CD4-positive, CD25-positive, alpha-beta regulatory T cell (primary cell): ENCODE data around the gene WASF2. TPM values are rescaled to one million over a fixed set of nuclear protein-coding genes. Genes with fewer than 3 reads are reported as not detected.

Experiments
- ATAC-seq, 2 donors: fragments of 150-1000 bp; cut with Tn5 transposase; one replicate each; pipeline ENCODE4 v1.10.0; 2021; ENCODE audit warnings: low read depth in 2 of 2, moderate number of reproducible peaks in 2 of 2, moderate library complexity in 1 of 2
- DNase-seq, 3 donors: peaks; one replicate each; pipeline versions ENCODE4 v3.0.0 to v3.0.0-alpha.2; 2012 to 2022; ENCODE audit warnings: mixed read lengths in 1 of 3
- H3K27ac ChIP-seq: one replicate; pipeline ENCODE4 v1.7.0; 2013; ENCODE audit warnings: mild to moderate bottlenecking, low read length; ENCODE audit not compliant: insufficient read depth, poor library complexity, severe bottlenecking
- H3K27me3 ChIP-seq: one replicate; pipeline ENCODE4 v1.7.0; 2013; ENCODE audit warnings: low read length; ENCODE audit not compliant: control insufficient read depth, insufficient read depth
- H3K36me3 ChIP-seq: one replicate; pipeline ENCODE4 v1.7.0; 2013; ENCODE audit warnings: mild to moderate bottlenecking, low read length, moderate library complexity; ENCODE audit not compliant: control insufficient read depth, insufficient read depth
- H3K4me1 ChIP-seq: 2 replicates; pipeline ENCODE4 v1.7.0; 2013; ENCODE audit warnings: mild to moderate bottlenecking, low read length; ENCODE audit not compliant: insufficient read depth, control insufficient read depth, poor library complexity, severe bottlenecking
- H3K4me3 ChIP-seq: one replicate; pipeline ENCODE4 v1.7.0; 2013; ENCODE audit warnings: low read depth, mild to moderate bottlenecking, low read length, moderate library complexity
- H3K9me3 ChIP-seq, 2 experiments: 1 replicate in 1 of 2; 2 replicates in 1 of 2; pipeline ENCODE4 v1.7.0; 2013; ENCODE audit warnings: low read length in 2 of 2, mild to moderate bottlenecking in 1 of 2, moderate library complexity in 1 of 2; ENCODE audit not compliant: control insufficient read depth in 2 of 2
- H3K27ac Mint-ChIP-seq, 3 donors: one replicate each; pipeline ENCODE4 v1.8.0; 2020 to 2022; ENCODE audit warnings: mild to moderate bottlenecking in 3 of 3, mixed read lengths in 3 of 3, moderate library complexity in 2 of 3
- H3K27me3 Mint-ChIP-seq: one replicate; pipeline ENCODE4 v1.8.0; 2022; ENCODE audit warnings: mild to moderate bottlenecking, mixed read lengths
- H3K36me3 Mint-ChIP-seq: one replicate; pipeline ENCODE4 v1.8.0; 2020; ENCODE audit warnings: mixed read lengths
- H3K4me1 Mint-ChIP-seq, 4 donors: one replicate each; pipeline ENCODE4 v1.8.0; 2020 to 2022; ENCODE audit warnings: mixed read lengths in 4 of 4, mild to moderate bottlenecking in 1 of 4
- H3K4me3 Mint-ChIP-seq, 4 donors: one replicate each; pipeline ENCODE4 v1.8.0; 2020 to 2022; ENCODE audit warnings: mild to moderate bottlenecking in 4 of 4, mixed read lengths in 4 of 4, moderate library complexity in 3 of 4
- H3K9me3 Mint-ChIP-seq, 7 donors: one replicate each; pipeline ENCODE4 v1.8.0; 2020 to 2022; ENCODE audit warnings: mixed read lengths in 7 of 7, mild to moderate bottlenecking in 3 of 7, moderate library complexity in 2 of 7
- polyA plus RNA-seq, 4 donors: library from polyadenylated mRNA; unstranded; fragments of 300-500 nt; fragmentation: Illumina TruSeq; gene quantifications; one replicate each; pipeline ENCODE4 v1.2.3, GENCODE V29; 2021
- total RNA-seq: library from RNA; stranded (reverse); gene quantifications from one replicate; pipeline ENCODE4 v1.2.3, GENCODE V29; 2022

WASF2 gene
- total and polyA plus RNA-seq, 5 donors from 2014 or later = 55.3 to 175 (median 67.0) TPM

DNA sequence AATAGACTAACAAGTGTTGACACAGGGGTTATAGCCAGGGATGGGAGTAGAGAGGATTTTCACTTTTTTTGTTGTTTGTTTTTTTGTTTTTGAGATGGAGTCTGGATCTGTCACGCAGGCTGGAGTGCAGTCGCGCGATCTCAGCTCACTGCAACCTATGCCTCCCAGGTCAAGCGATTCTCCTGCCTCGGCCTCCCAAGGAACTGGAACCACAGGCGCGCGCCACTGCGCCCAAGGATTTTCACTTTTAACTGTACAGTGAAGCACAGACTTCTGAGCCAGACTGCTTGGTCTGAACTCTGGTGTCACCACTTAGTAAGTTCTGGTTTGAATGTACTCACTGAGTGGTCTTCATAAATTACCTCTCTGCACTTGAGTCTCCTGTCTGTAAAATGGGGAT lies 40.2 kb upstream of the WASF2 start:
- Mint-ChIP-seq H3K4me1 (peaks cover 6 to 49% (median 17%) of the 10 kb centered on the region in 4 donors), H3K27ac (peak overlapping the region in 2 of 3 donors; percentile 49 to 85), H3K36me3 (peaks cover 5% of the 10 kb centered on the region), H3K27me3 (peaks cover 4% of the 10 kb centered on the region), H3K9me3 (no peaks in the 10 kb centered on the region), H3K4me3 (peak overlapping the region in 2 of 4 donors; percentile 4 to 79)
- Histone ChIP-seq H3K27ac (no peak overlapping the region), H3K27me3 (no peaks in the 10 kb centered on the region), H3K9me3 (no peaks in the 10 kb centered on the region), H3K36me3 (peaks cover 6% of the 10 kb centered on the region), H3K4me3 (no peak overlapping the region), H3K4me1 (peaks cover 42% of the 10 kb centered on the region)
- ATAC-seq = no peak
- no peak for DNase-seq

DNA sequence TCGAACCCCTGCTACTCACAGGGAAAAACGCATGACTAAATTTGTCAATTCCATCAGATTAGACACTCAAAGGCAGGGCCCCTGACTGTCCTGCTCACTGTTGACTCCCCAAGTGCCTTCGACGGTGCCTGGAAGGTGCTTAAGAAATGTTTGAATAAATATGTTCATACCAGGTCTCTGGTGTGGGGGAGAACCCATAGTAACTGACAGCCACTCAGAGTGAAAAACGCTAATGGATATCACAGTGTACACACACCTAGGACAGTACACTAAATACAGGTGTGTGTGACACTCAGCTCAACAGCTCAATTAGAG lies 39.7 kb upstream of the WASF2 start:
- H3K36me3 Mint-ChIP-seq = peaks cover 5% of the 10 kb centered on the region
- H3K9me3 Mint-ChIP-seq = no peaks in the 10 kb centered on the region
- DNase-seq (no peak), ATAC-seq (no peak)
- no peaks in the 10 kb centered on the region for H3K9me3 ChIP-seq
- peaks cover 4% of the 10 kb centered on the region for H3K27me3 Mint-ChIP-seq
- H3K27me3 ChIP-seq = no peaks in the 10 kb centered on the region
- H3K4me1 Mint-ChIP-seq = peaks cover 11 to 55% (median 21%) of the 10 kb centered on the region in 4 donors
- peaks cover 48% of the 10 kb centered on the region for H3K4me1 ChIP-seq
- H3K4me3 ChIP-seq = no peak overlapping the region
- peaks cover 6% of the 10 kb centered on the region for H3K36me3 ChIP-seq
- peak overlapping the region in 2 of 3 donors; percentile 78 to 85 for H3K27ac Mint-ChIP-seq
- H3K4me3 Mint-ChIP-seq = peak overlapping the region in 3 of 4 donors; percentile 28 to 81 (median 79)
- no peak overlapping the region for H3K27ac ChIP-seq

DNA sequence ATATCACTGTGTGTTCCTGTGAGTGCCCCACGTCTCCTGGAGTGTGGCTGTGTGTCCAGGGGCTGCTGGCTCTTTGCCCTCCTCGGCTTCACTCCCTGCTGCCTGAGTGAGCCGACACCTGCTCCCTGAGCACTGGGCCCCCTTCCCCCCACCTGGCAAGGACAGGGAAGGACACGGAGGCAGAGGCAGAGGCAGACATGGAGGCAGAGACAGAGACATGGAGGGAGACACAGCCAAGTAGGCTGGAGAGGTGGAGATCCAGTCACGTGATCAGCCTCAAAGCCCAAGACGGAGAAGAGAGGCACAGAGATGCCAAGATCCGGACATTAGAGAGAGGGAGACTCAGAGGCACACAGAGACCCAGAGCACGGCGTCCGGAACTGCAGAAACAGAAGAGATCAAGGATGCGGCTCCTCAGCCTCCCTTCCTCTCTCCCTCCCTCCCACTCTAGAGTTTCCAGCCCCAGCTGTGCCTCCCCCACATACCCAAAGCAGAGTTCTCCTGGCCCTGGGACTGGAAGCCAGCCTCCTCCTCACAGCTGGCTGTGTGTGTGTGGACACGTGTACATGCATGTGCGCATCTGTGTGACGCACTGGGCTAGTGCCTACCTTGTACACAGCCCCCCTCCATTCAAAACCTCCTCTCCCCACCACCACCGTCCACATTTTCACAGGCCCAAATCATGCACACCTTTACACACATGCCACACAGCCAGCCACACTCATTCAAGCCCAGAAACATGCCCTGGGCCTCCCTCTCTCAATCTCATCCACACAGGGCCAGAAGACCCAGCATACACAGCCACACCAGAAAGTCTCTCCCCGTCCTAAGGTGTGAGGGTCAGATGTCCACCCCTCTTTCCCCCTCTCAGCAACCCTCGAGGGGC lies 39.1 kb upstream of the WASF2 start:
- DNase-seq (no peak), ATAC-seq (no peak)
- peaks cover 54% of the 10 kb centered on the region for H3K4me1 ChIP-seq
- Mint-ChIP-seq H3K4me3 (peak overlapping the region; percentile 17 to 81 (median 80)), H3K4me1 (peaks cover 17 to 61% (median 26%) of the 10 kb centered on the region in 4 donors), H3K9me3 (no peaks in the 10 kb centered on the region), H3K36me3 (peaks cover 5% of the 10 kb centered on the region), H3K27ac (peak overlapping the region; percentile 78 to 90 (median 85)), H3K27me3 (peaks cover 4% of the 10 kb centered on the region)
- no peaks in the 10 kb centered on the region for H3K27me3 ChIP-seq
- no peak overlapping the region for H3K4me3 ChIP-seq
- H3K9me3 ChIP-seq = no peaks in the 10 kb centered on the region
- H3K36me3 ChIP-seq = peaks cover 6% of the 10 kb centered on the region
- H3K27ac ChIP-seq = peak overlapping the region; percentile 84

DNA sequence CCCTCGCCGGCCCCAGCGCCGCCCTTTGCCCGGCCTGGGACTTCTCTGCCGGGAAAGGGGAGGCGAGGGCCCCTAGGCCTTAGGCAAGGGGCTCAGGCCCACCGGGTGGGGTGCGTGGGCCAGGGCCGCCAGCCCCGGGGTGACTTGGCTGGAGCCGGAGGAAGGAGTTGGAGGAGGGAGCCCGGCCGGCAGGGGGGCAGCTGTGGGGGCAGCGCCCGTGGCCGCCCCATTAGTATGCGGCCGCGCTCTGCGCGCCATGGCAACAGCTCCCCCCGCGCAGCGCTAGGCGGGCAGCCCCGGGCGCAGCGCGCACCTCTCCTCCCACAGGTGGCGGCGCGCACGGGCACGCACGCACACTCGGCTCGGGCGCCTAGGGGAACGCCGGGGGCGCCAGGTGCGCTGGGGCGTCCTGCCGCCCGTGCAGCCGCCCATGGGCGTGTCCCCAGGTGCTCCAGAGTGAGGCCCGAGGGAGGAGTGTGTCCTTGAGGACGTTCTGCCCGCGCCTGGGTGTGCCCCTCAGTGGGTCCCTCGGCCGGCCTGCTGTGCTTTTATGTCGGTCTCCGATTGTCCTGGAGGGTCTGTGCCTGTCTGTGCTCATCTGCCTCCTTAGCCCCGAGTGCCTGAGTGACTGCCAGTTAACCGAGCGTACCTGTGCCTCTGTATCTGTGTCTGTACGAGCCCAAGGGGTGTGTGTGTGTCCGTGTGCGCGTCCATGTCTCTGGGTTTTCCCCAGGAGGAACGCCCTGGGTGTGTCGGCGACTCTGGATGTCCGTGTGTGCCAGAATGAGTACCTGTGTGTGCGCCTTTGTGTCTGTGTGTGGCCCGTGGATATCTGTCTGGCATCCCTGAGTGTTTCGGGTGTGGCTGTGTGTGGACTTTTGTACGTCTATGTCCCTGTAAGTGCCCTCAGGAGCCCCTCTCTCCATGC lies 38.2 kb upstream of the WASF2 start:
- H3K4me1 ChIP-seq = peaks cover 63% of the 10 kb centered on the region
- Mint-ChIP-seq H3K27ac (peak overlapping the region; percentile 67 to 78 (median 75)), H3K27me3 (peaks cover 4% of the 10 kb centered on the region), H3K4me1 (peaks cover 18 to 70% (median 33%) of the 10 kb centered on the region in 4 donors), H3K4me3 (peak overlapping the region; percentile 0 to 81 (median 76)), H3K36me3 (no peaks in the 10 kb centered on the region), H3K9me3 (no peaks in the 10 kb centered on the region)
- peak overlapping the region; percentile 84 for H3K27ac ChIP-seq
- H3K4me3 ChIP-seq = no peak overlapping the region
- DNase-seq = peak; percentile 46 to 70 (median 68)
- no peaks in the 10 kb centered on the region for H3K27me3 ChIP-seq
- H3K9me3 ChIP-seq = no peaks in the 10 kb centered on the region
- H3K36me3 ChIP-seq = no peaks in the 10 kb centered on the region
- ATAC-seq = peak; percentile 56

DNA sequence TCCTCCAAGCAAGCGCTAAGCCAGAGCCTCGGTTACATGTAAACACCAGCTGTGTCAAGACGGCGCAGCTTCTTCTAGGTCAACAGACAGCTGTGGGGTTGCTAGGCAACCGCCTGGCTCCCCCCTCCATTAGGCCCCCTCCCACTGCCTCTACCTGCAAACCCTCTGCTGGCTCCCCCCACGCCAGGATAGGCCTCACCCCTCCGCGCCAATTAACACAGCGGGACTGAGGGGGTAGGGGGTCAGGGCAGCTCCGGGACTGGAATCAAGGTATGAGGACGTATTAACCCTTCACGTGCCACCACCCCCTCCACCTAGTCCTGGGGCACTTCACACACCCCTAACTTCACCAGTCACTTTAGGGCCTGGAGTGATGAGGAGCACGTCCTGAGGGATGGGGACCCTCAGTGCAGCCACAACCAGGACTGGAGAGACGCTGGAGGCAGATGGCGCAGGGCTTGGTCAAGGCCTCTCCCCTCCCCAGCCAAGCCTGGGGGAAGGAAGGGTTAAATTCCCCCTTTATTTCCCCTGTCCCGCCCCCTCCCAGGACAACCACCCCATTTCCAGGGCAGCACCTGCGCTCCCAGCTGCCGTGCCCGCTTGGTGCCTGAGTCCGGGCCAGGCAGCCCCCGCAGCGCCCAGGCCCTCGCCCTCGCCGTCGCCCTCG lies 37.4 kb upstream of the WASF2 start:
- Mint-ChIP-seq H3K4me1 (peaks cover 18 to 72% (median 34%) of the 10 kb centered on the region in 4 donors), H3K27me3 (peaks cover 4% of the 10 kb centered on the region)

DNA sequence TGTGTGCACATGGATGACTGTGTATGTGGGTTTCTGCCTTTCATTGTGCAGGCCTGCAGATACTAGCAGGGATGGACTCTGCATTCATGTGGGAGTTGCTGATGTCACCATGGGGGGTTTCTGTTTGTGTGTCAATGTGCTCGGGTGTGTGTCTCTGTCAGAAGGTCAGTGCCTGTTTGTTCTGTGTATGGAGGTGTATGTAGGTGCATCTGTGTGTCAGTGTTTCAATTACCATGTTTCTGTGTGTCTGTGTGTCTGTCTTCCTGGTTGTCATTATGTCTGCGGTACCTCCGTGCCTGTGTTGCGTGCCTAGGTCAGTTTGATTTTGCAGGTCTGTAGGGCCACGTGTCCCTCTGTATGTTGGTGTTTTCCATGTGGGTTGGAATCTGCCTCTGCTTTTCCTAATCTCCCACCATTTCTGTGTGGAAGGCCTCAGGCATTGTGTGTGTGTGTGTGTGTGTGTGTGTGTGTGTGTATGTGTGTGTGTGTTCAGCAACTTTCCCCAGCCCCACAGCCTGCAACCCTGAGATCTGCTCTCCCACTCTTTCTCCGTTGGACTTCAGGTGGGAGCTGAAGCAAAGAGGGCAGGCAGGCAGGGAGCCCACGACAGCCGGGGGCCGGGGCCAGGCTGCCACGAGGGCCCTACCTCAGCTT lies 36.7 kb upstream of the WASF2 start:
- Mint-ChIP-seq H3K27me3 (peaks cover 4% of the 10 kb centered on the region), H3K9me3 (no peaks in the 10 kb centered on the region), H3K27ac (peak overlapping the region; percentile 96 to 98 (median 97)), H3K4me1 (peaks cover 18 to 72% (median 41%) of the 10 kb centered on the region in 4 donors), H3K36me3 (no peaks in the 10 kb centered on the region), H3K4me3 (peak overlapping the region; percentile 86 to 96 (median 90))
- Histone ChIP-seq H3K36me3 (no peaks in the 10 kb centered on the region), H3K27me3 (no peaks in the 10 kb centered on the region), H3K27ac (peak overlapping the region; percentile 84), H3K4me3 (peak overlapping the region; percentile 60), H3K9me3 (no peaks in the 10 kb centered on the region), H3K4me1 (peaks cover 71% of the 10 kb centered on the region)
- DNase-seq (peak in 1 of 3 donors; percentile 41), ATAC-seq (no peak)

More for the DNA sequence above, 37.4 kb upstream of the WASF2 start:
- peak; percentile 29 to 40 for ATAC-seq
- Mint-ChIP-seq H3K27ac (peak overlapping the region; percentile 96 to 98 (median 97)), H3K4me3 (peak overlapping the region; percentile 86 to 96 (median 90)), H3K36me3 (no peaks in the 10 kb centered on the region), H3K9me3 (no peaks in the 10 kb centered on the region)
- peak; percentile 64 to 84 (median 78) for DNase-seq
- no peaks in the 10 kb centered on the region for H3K9me3 ChIP-seq
- peak overlapping the region; percentile 35 for H3K4me3 ChIP-seq
- H3K36me3 ChIP-seq = no peaks in the 10 kb centered on the region
- H3K4me1 ChIP-seq = peaks cover 70% of the 10 kb centered on the region
- peak overlapping the region; percentile 84 for H3K27ac ChIP-seq
- no peaks in the 10 kb centered on the region for H3K27me3 ChIP-seq
